IPS-NIHi7 (cell line): ENCODE measurements around the gene CDH12.
A peak's percentile ranks its signal among the peaks of the same experiment; 100 is the strongest.
"Not testable (repeated sequence)": the region's sequence is repeated elsewhere in the genome, so short reads cannot be mapped to it uniquely, and the experiment has no call there.

ENCODE experiments used
- DNase-seq: peaks from one replicate; pipeline ENCODE4 v3.0.0; 2012; ENCODE audit warnings: mixed read lengths; ENCODE audit errors: extremely low spot score

The CDH12 gene

GRCh38 chr5:22460189-22460588 is 393.0 kb downstream of the CDH12 start:
- DNase-seq, result no peak

GRCh38 chr5:22432905-22433304 is 420.2 kb downstream of the CDH12 start:
- DNase-seq, result no peak

GRCh38 chr5:22431840-22432239 is 421.3 kb downstream of the CDH12 start:
- no peak for DNase-seq

GRCh38 chr5:22431406-22431805 is 421.7 kb downstream of the CDH12 start:
- DNase-seq, result no peak

GRCh38 chr5:22411554-22412349 is 441.4 kb downstream of the CDH12 start:
- no peak for DNase-seq

GRCh38 chr5:22391956-22392355 is 461.2 kb downstream of the CDH12 start:
- DNase-seq, result no peak

GRCh38 chr5:22390888-22391287 is 462.3 kb downstream of the CDH12 start:
- DNase-seq, result no peak

GRCh38 chr5:22372826-22373660 is 480.1 kb downstream of the CDH12 start:
- no peak for DNase-seq

- peak; percentile 7 for DNase-seq
These were observed 480.8 kb downstream of the CDH12 start for GRCh38 chr5:22372376-22372775.

- DNase-seq, result no peak
These were observed 498.2 kb downstream of the CDH12 start for GRCh38 chr5:22354956-22355355.

GRCh38 chr5:22352493-22352892 is 500.7 kb downstream of the CDH12 start:
- DNase-seq, result no peak

- no peak for DNase-seq
These were observed 502.0 kb downstream of the CDH12 start for GRCh38 chr5:22351178-22351577.

GRCh38 chr5:22348027-22348426 is 505.1 kb downstream of the CDH12 start:
- no peak for DNase-seq

GRCh38 chr5:22344000-22344399 is 509.1 kb downstream of the CDH12 start:
- DNase-seq, result no peak

- no peak for DNase-seq
These were observed 511.7 kb downstream of the CDH12 start for GRCh38 chr5:22341406-22341805.

- DNase-seq, result not testable (repeated sequence)
These were observed 520.2 kb downstream of the CDH12 start for GRCh38 chr5:22332949-22333348.

- DNase-seq, result no peak
These were observed 523.5 kb downstream of the CDH12 start for GRCh38 chr5:22329683-22330082.

- DNase-seq, result peak; percentile 15
These were observed 533.3 kb downstream of the CDH12 start for GRCh38 chr5:22319798-22320197.

GRCh38 chr5:22316294-22316693 is 536.9 kb downstream of the CDH12 start:
- no peak for DNase-seq

GRCh38 chr5:22315052-22315451 is 538.1 kb downstream of the CDH12 start:
- DNase-seq, result not testable (repeated sequence)

GRCh38 chr5:22314548-22314947 is 538.6 kb downstream of the CDH12 start:
- DNase-seq, result no peak

GRCh38 chr5:22306011-22306410 is 547.1 kb downstream of the CDH12 start:
- DNase-seq, result no peak

GRCh38 chr5:22295832-22296231 is 557.3 kb downstream of the CDH12 start:
- DNase-seq, result no peak
